ENCODE data around the gene MAEL.

The MAEL gene

DNA sequence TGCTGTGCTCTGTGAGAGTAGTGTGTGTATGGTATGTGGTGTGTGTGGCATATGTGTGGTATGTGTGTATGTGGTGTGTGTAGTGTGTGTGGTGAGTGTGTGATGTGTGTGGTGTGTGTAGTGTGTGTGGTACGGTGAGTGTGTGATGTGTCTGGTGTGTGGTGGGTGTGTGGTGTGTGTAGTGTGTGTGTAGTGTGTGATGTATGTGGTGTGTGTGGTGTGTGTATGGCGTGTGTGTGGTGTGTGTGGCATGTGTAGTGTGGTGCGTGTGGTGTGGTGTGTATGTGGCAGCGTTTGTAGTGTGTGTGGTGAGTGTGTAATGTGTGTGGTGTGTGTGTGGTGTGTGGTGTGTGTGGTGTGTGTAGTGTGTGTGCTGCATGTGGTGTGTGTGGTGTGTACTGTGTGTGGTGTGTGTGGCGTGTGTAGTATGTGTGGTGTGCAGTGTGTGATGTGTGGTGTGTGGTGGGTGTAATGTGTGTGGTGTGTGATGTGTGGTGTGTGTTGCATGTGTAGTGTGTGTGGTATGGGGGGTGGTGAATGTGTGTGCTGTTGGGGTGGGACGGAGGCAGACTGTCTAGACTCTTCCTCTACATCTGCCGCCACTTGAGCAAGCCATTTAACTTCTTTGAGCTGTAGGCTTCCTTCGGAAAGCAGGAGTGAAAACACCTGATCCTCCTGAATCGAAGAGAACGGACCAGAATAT, 67.6 kb downstream of the MAEL start:
- no peak for DNase-seq (ENCODE audit: low read depth)

- DNase-seq (ENCODE audit: low read depth) = peak; percentile 27
These were observed 68.2 kb downstream of the MAEL start for GRCh38 chr1:167057241-167057688.

- DNase-seq (ENCODE audit: low read depth) = peak; percentile 31
These were observed 70.1 kb downstream of the MAEL start for GRCh38 chr1:167059045-167059808.

- no peak for DNase-seq (ENCODE audit: low read depth)
These were observed 70.7 kb downstream of the MAEL start for GRCh38 chr1:167059809-167060107.

GRCh38 chr1:167060141-167061072, 71.3 kb downstream of the MAEL start:
- DNase-seq (ENCODE audit: low read depth) = no peak

DNA sequence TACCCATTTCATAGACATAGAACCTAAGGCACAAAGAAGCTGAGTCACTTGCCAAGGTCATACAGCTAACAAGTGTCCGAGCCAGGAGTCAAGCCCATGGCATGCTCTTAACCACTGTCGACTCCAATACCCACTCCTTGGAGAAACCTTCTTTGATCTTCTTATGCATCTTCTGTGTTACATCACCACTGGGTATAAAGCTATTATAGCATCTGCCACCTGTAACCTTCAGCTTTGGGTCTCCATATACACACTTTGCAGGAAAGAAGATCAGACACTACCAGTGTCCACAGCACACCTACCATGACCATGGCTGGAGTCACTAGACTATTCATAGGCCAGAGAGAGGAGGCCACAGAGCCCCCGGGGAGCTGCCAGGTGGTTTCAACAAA, 72.0 kb downstream of the MAEL start:
- DNase-seq (ENCODE audit: low read depth) = no peak

- no peak for DNase-seq (ENCODE audit: low read depth)
These were observed 75.5 kb downstream of the MAEL start for GRCh38 chr1:167064621-167065020.

GRCh38 chr1:167065471-167065870, 76.4 kb downstream of the MAEL start:
- no peak for DNase-seq (ENCODE audit: low read depth)

GRCh38 chr1:167066333-167067122, 77.4 kb downstream of the MAEL start:
- peak; percentile 28 for DNase-seq (ENCODE audit: low read depth)

GRCh38 chr1:167067904-167068303, 78.8 kb downstream of the MAEL start:
- no peak for DNase-seq (ENCODE audit: low read depth)

DNA sequence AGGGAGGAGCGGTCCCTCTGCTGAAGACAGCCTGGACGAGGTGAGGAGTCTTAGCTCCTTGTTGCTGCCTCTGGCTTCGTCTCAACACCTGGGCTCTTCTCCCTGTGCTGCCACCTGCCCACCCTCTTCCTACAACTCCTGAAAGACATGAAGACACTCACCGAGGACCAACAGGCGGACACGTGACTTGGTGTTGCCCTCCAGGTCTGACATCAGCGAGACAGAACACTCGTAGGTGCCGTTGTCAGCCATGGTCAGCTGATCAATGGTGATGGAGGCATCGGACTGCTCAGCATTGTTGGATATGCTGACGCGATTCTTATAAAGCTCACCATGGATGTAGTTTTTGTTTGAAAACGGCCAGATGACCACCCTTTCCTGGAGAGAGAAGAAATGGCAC, 79.7 kb downstream of the MAEL start:
- no peak for DNase-seq (ENCODE audit: low read depth)

DNA sequence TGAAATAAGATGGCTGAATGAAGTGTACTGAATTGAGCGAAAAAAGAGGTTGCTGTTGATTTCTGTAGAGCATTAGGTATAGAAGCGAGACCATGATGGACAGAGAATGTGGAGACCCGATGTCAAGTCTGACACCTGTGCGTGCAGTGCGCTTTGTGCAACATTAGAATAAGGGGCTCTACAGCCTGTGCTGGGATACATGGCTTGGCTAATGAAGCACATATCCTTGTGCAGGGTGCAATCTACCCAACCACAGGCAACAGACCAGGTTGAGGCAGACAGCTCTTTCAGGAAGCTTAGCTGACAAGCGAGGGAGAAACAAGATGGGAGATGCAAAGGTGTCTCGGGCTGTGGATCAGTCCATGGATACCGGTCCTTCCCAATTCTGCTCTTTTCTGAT, 82.2 kb downstream of the MAEL start:
- no peak for DNase-seq (ENCODE audit: low read depth)

All from iris pigment epithelial cell (primary cell).